Neuron (in vitro differentiated cells): ENCODE results near the gene EFCAB11.

ENCODE experiments used
- H2AFZ ChIP-seq: one replicate; pipeline ENCODE4 v1.6.1; 2013; ENCODE audit warnings: low read depth, mild to moderate bottlenecking, inconsistent platforms, low read length, moderate library complexity
- H3K27me3 ChIP-seq: one replicate; pipeline ENCODE4 v1.6.1; 2013; ENCODE audit warnings: low read length; ENCODE audit not compliant: insufficient read depth
- H3K36me3 ChIP-seq: one replicate; pipeline ENCODE4 v1.6.1; 2013; ENCODE audit warnings: low read length; ENCODE audit not compliant: insufficient read depth
- H3K4me1 ChIP-seq: one replicate; pipeline ENCODE4 v1.6.1; 2013; ENCODE audit warnings: low read length; ENCODE audit not compliant: insufficient read depth
- H3K4me3 ChIP-seq: 2 replicates; pipeline ENCODE4 v1.5.1; 2013; ENCODE audit warnings: mild to moderate bottlenecking, low read length, moderate library complexity
- H3K9me3 ChIP-seq: one replicate; pipeline ENCODE4 v1.6.1; 2013; ENCODE audit warnings: low read length

The EFCAB11 gene

GRCh38 chr14:89953602-89954001, 928 bp downstream of the EFCAB11 start:
- Histone ChIP-seq H3K36me3 (peaks cover 12% of the 10 kb centered on the region), H3K4me1 (peaks cover 28% of the 10 kb centered on the region), H2AFZ (peak overlapping the region; percentile 93), H3K9me3 (peaks cover 2% of the 10 kb centered on the region), H3K4me3 (peak overlapping the region; percentile 80), H3K27me3 (no peaks in the 10 kb centered on the region)

- Histone ChIP-seq H3K4me1 (peaks cover 27% of the 10 kb centered on the region), H3K9me3 (no peaks in the 10 kb centered on the region), H3K4me3 (no peak overlapping the region), H2AFZ (no peak overlapping the region), H3K36me3 (peaks cover 4% of the 10 kb centered on the region), H3K27me3 (no peaks in the 10 kb centered on the region)
Observed at GRCh38 chr14:89952576-89952975, 2.0 kb downstream of the EFCAB11 start.

- Histone ChIP-seq H2AFZ (no peak overlapping the region), H3K9me3 (no peaks in the 10 kb centered on the region), H3K27me3 (no peaks in the 10 kb centered on the region), H3K36me3 (no peaks in the 10 kb centered on the region), H3K4me3 (no peak overlapping the region), H3K4me1 (no peaks in the 10 kb centered on the region)
Observed at GRCh38 chr14:89947344-89947743, 7.2 kb downstream of the EFCAB11 start.

DNA sequence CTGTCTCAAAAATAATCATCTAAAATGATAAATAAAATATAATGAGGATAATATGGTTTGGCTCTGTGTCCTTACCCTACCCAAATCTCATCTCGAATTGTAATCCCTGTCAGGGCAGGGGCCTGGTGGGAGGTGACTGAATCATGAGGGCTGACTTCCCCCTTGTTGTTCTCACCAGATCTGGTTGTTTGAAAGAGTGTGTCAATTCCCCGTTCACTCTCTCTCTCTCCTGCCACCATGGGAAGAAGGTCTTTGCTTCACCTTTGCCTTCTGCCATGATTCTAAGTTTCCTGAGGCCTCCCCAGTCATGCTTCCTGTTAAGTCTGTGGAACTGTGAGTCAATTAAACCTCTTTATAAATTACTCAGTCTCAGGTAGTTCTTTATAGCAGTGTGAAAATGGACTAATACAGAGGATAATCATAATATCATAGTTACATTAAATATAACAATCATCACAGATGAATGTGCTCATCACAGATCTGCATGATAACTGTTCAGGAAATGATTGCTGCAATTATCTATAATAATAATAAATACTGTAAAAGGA, 12.6 kb downstream of the EFCAB11 start:
- H3K9me3 ChIP-seq: no peaks in the 10 kb centered on the region
- H3K36me3 ChIP-seq: no peaks in the 10 kb centered on the region
- H2AFZ ChIP-seq: no peak overlapping the region
- H3K4me3 ChIP-seq: no peak overlapping the region
- no peaks in the 10 kb centered on the region for H3K27me3 ChIP-seq
- H3K4me1 ChIP-seq: no peaks in the 10 kb centered on the region

GRCh38 chr14:89936654-89937185, 17.8 kb downstream of the EFCAB11 start:
- no peak overlapping the region for H2AFZ ChIP-seq
- peaks cover 2% of the 10 kb centered on the region for H3K4me1 ChIP-seq
- H3K4me3 ChIP-seq: no peak overlapping the region
- H3K27me3 ChIP-seq: no peaks in the 10 kb centered on the region
- no peaks in the 10 kb centered on the region for H3K9me3 ChIP-seq
- H3K36me3 ChIP-seq: peaks cover 1% of the 10 kb centered on the region

DNA sequence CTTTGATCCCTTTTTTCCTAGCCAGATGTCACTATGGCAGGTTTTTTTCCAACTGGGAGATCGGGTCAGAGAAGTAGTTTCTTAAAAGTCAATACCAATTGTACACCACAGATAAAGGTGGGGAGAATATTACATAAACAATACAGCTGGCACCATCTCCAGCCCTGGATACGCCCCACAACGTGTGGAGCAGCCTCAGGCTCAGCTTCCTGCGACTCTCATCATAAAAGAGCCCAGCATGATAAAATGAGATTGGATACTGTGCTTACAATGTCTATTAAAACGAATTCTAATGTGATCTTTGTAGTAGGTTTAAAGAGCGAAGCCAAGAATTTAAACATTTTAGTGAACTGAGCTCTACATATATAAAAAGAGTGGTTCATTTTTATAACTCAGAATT, 21.5 kb downstream of the EFCAB11 start:
- no peak overlapping the region for H3K4me3 ChIP-seq
- no peaks in the 10 kb centered on the region for H3K9me3 ChIP-seq
- peaks cover 2% of the 10 kb centered on the region for H3K4me1 ChIP-seq
- peaks cover 6% of the 10 kb centered on the region for H3K36me3 ChIP-seq
- H2AFZ ChIP-seq: no peak overlapping the region
- no peaks in the 10 kb centered on the region for H3K27me3 ChIP-seq

- Histone ChIP-seq H2AFZ (no peak overlapping the region), H3K36me3 (peaks cover 6% of the 10 kb centered on the region), H3K27me3 (no peaks in the 10 kb centered on the region), H3K4me1 (peaks cover 11% of the 10 kb centered on the region), H3K4me3 (no peak overlapping the region), H3K9me3 (no peaks in the 10 kb centered on the region)
Observed at GRCh38 chr14:89927186-89927865, 27.2 kb downstream of the EFCAB11 start.

- no peaks in the 10 kb centered on the region for H3K27me3 ChIP-seq
- H3K4me3 ChIP-seq: no peak overlapping the region
- H3K9me3 ChIP-seq: no peaks in the 10 kb centered on the region
- peaks cover 17% of the 10 kb centered on the region for H3K4me1 ChIP-seq
- H3K36me3 ChIP-seq: peaks cover 5% of the 10 kb centered on the region
- no peak overlapping the region for H2AFZ ChIP-seq
Observed at GRCh38 chr14:89926694-89927093, 27.8 kb downstream of the EFCAB11 start.

GRCh38 chr14:89924268-89924667, 30.3 kb downstream of the EFCAB11 start:
- peaks cover 24% of the 10 kb centered on the region for H3K4me1 ChIP-seq
- no peaks in the 10 kb centered on the region for H3K27me3 ChIP-seq
- H3K36me3 ChIP-seq: no peaks in the 10 kb centered on the region
- no peak overlapping the region for H3K4me3 ChIP-seq
- H2AFZ ChIP-seq: no peak overlapping the region
- no peaks in the 10 kb centered on the region for H3K9me3 ChIP-seq

- no peak overlapping the region for H3K4me3 ChIP-seq
Observed at GRCh38 chr14:89922031-89922907, 32.3 kb downstream of the EFCAB11 start.

DNA sequence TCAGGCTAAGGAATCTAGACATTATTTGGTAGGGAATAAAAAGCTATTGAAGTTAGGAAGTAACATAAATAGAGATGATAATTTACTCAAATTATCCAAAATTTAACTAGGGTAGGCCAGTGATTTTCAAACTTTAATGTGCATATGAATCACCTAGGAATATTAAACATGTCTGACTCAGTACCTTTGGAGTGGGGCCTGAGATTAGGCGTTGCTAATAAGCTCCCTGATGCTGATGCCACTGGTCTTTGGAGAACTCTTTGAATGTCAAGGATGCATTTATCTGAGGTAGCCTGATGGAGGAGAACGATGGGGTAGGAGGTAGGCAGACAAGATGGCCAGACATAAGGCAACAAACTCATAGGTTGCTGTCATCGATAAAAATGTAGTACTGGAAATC, 33.2 kb downstream of the EFCAB11 start:
- Histone ChIP-seq H2AFZ (no peak overlapping the region), H3K36me3 (no peaks in the 10 kb centered on the region), H3K4me3 (no peak overlapping the region), H3K9me3 (no peaks in the 10 kb centered on the region), H3K27me3 (no peaks in the 10 kb centered on the region), H3K4me1 (peaks cover 20% of the 10 kb centered on the region)

More at GRCh38 chr14:89922031-89922907, 32.3 kb downstream of the EFCAB11 start:
- Histone ChIP-seq H3K9me3 (no peaks in the 10 kb centered on the region), H3K27me3 (no peaks in the 10 kb centered on the region), H2AFZ (no peak overlapping the region), H3K4me1 (peaks cover 23% of the 10 kb centered on the region), H3K36me3 (no peaks in the 10 kb centered on the region)

GRCh38 chr14:89920056-89920455, 34.5 kb downstream of the EFCAB11 start:
- no peaks in the 10 kb centered on the region for H3K36me3 ChIP-seq
- H3K4me3 ChIP-seq: no peak overlapping the region
- no peaks in the 10 kb centered on the region for H3K27me3 ChIP-seq
- no peak overlapping the region for H2AFZ ChIP-seq
- H3K9me3 ChIP-seq: no peaks in the 10 kb centered on the region
- peaks cover 21% of the 10 kb centered on the region for H3K4me1 ChIP-seq

DNA sequence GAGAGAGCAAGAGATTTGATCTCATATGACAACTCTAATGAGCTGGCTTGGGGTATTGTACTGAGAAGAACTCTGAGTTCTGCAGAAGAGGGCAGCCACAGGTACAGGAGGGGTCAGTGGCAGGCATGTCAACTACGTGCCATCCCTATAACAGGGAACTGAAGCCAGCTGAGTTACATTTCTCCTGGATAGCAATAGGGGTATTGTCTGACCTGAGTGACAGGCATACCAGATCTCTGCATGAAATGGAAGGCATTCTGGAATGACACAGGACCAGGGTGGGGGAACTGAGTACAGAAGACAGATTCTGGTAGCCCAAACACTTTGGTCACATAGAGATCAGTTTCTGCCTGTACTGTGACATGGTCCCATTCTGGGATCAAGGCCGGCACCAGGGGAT, 35.8 kb downstream of the EFCAB11 start:
- H3K36me3 ChIP-seq: no peaks in the 10 kb centered on the region
- H3K27me3 ChIP-seq: no peaks in the 10 kb centered on the region
- peaks cover 28% of the 10 kb centered on the region for H3K4me1 ChIP-seq
- no peak overlapping the region for H3K4me3 ChIP-seq
- no peak overlapping the region for H2AFZ ChIP-seq
- H3K9me3 ChIP-seq: no peaks in the 10 kb centered on the region
